ENCODE measurements around the gene DYNLT4. TPM values are rescaled to one million over a fixed set of nuclear protein-coding genes. Genes with fewer than 3 reads are reported as not detected.

DYNLT4 gene, protein sequence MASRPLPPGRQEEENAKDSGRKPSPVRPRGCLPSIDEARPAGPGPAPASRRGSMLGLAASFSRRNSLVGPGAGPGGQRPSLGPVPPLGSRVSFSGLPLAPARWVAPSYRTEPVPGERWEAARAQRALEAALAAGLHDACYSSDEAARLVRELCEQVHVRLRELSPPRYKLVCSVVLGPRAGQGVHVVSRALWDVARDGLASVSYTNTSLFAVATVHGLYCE
- total RNA-seq: under 1 TPM in 1 of 2 donors, not detected in 1; 0.50 TPM
- under 1 TPM in 1 of 2 donors, not detected in 1; 0.29 TPM for polyA plus RNA-seq

DNA sequence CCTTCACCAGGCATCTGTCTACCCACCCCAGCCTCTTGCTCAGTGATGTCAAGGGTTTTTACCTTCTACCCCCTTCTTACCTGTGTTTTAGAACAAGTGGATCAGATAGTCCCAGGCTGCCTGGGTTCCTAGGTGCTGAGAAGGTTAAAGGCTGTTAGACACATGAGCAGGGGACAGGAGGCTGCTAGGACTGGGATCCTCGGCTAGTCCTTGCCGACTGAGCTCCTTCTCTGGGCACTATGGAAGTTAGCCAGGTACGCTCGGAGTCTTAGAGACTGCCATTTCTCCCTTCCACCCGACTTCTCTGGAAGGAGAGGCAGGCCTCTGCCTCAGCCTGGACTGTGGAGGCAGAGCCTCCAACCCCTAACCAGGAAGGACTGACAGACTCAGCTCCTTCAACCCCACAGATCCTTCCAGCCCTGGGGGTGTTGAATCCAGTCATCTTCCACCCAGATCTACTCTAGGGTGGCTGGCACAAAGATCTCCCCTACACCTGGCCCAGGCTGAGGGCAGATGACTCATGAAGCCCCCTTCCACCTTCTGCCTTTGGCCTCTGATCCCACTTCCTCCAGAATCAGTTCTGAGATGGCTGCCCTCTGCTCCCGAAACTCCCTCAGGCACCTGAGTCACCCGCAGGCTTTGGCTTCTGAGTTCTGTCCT, at the start of gene DYNLT4:
Gene DYNLT4, minus strand, starts transcription at position 648 of the 660 bp plus-strand sequence. CDS start 683 bp downstream, outside the sequence.
- no peak within 1 kb of the TSS for H3K4me3 ChIP-seq (ENCODE audit: low read depth in 1 of 3, low read length in 3 of 3)
- WGBS: 54% methylated on average over 7 of the region's 7 CpGs
- H3K9me3 ChIP-seq (ENCODE audit: control insufficient read depth in 4 of 4, low read length in 3 of 4): no peaks in the 10 kb centered on the region
- DNase-seq (ENCODE audit: low spot score): peak; percentile 33
- TF ChIP-seq, protein P1, sequence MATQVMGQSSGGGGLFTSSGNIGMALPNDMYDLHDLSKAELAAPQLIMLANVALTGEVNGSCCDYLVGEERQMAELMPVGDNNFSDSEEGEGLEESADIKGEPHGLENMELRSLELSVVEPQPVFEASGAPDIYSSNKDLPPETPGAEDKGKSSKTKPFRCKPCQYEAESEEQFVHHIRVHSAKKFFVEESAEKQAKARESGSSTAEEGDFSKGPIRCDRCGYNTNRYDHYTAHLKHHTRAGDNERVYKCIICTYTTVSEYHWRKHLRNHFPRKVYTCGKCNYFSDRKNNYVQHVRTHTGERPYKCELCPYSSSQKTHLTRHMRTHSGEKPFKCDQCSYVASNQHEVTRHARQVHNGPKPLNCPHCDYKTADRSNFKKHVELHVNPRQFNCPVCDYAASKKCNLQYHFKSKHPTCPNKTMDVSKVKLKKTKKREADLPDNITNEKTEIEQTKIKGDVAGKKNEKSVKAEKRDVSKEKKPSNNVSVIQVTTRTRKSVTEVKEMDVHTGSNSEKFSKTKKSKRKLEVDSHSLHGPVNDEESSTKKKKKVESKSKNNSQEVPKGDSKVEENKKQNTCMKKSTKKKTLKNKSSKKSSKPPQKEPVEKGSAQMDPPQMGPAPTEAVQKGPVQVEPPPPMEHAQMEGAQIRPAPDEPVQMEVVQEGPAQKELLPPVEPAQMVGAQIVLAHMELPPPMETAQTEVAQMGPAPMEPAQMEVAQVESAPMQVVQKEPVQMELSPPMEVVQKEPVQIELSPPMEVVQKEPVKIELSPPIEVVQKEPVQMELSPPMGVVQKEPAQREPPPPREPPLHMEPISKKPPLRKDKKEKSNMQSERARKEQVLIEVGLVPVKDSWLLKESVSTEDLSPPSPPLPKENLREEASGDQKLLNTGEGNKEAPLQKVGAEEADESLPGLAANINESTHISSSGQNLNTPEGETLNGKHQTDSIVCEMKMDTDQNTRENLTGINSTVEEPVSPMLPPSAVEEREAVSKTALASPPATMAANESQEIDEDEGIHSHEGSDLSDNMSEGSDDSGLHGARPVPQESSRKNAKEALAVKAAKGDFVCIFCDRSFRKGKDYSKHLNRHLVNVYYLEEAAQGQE (IDR thresholded peaks at IDR 0.05): no peak
- TF ChIP-seq, protein P2, sequence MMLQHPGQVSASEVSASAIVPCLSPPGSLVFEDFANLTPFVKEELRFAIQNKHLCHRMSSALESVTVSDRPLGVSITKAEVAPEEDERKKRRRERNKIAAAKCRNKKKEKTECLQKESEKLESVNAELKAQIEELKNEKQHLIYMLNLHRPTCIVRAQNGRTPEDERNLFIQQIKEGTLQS (IDR thresholded peaks at IDR 0.05): no peak
- TF ChIP-seq HNF4G (IDR thresholded peaks at IDR 0.05) (peak; percentile 10), TAF1 (conservative IDR thresholded peaks at IDR 0.05) (peak; percentile 93), NR2F2 (IDR thresholded peaks at IDR 0.05) (peak; percentile 74), SP1 (IDR thresholded peaks at IDR 0.05) (no peak), HNF4A (conservative IDR thresholded peaks at IDR 0.05) (peak in 1 of 2 donors; percentile 63)
- peak within 1 kb of the TSS; percentile 95 to 98 for H3K27ac ChIP-seq (ENCODE audit: low read depth in 1 of 2, low read length in 2 of 2)
- peak within 1 kb of the TSS; percentile 53 to 65 for H3K9ac ChIP-seq (ENCODE audit: low read depth in 1 of 2, low read length in 2 of 2)
- peaks cover 15 to 47% (median 39%) of the 10 kb centered on the region in 4 donors for H3K4me1 ChIP-seq (ENCODE audit: control insufficient read depth in 4 of 4, insufficient read depth in 4 of 4, low read length in 3 of 4)
- H3K27me3 ChIP-seq (ENCODE audit: control insufficient read depth in 4 of 4, insufficient read depth in 4 of 4, low read length in 3 of 4): no peaks in the 10 kb centered on the region
- peaks cover 0 to 8% (median 7%) of the 10 kb centered on the region in 4 donors for H3K36me3 ChIP-seq (ENCODE audit: control insufficient read depth in 4 of 4, insufficient read depth in 3 of 4, low read depth in 1 of 4, low read length in 3 of 4)

DNA sequence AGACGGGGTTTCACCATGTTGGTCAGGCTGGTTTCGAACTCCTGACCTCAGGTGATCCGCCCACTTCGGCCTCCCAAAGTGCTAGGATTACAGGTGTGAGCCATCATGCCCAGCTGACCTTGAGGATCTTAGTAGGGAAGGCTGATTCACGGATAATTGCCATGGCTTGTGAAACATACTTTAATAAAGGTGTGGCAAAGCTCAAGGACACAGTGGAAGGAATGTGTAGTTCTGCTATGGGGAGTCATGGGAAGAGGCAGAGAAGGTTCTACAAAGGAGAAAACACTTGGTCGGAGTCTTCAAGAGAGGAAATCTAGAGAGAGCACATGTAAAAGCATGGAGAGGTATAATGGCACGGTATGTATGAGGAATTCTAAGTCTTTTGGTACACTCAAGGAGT, 48.6 kb upstream of the DYNLT4 start:
- H3K27me3 ChIP-seq (ENCODE audit: control insufficient read depth in 4 of 4, insufficient read depth in 4 of 4, low read length in 3 of 4): no peaks in the 10 kb centered on the region
- H3K4me3 ChIP-seq (ENCODE audit: low read depth in 1 of 3, low read length in 3 of 3): no peak overlapping the region
- no peak overlapping the region for H3K27ac ChIP-seq (ENCODE audit: low read depth in 1 of 2, low read length in 2 of 2)
- no peak overlapping the region for H3K9ac ChIP-seq (ENCODE audit: low read depth in 1 of 2, low read length in 2 of 2)
- 82% methylated on average over 7 of the region's 7 CpGs for WGBS
- no peak for DNase-seq (ENCODE audit: low spot score)
- TF ChIP-seq, protein P3, sequence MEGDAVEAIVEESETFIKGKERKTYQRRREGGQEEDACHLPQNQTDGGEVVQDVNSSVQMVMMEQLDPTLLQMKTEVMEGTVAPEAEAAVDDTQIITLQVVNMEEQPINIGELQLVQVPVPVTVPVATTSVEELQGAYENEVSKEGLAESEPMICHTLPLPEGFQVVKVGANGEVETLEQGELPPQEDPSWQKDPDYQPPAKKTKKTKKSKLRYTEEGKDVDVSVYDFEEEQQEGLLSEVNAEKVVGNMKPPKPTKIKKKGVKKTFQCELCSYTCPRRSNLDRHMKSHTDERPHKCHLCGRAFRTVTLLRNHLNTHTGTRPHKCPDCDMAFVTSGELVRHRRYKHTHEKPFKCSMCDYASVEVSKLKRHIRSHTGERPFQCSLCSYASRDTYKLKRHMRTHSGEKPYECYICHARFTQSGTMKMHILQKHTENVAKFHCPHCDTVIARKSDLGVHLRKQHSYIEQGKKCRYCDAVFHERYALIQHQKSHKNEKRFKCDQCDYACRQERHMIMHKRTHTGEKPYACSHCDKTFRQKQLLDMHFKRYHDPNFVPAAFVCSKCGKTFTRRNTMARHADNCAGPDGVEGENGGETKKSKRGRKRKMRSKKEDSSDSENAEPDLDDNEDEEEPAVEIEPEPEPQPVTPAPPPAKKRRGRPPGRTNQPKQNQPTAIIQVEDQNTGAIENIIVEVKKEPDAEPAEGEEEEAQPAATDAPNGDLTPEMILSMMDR (IDR thresholded peaks at IDR 0.05; ENCODE audit: low read depth, low read length, missing input control): no peak
- TF ChIP-seq, protein P4, sequence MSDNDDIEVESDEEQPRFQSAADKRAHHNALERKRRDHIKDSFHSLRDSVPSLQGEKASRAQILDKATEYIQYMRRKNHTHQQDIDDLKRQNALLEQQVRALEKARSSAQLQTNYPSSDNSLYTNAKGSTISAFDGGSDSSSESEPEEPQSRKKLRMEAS (IDR thresholded peaks at IDR 0.05): no peak
- TF ChIP-seq SP1 (IDR thresholded peaks at IDR 0.05) (no peak), FOXA1 (IDR thresholded peaks at IDR 0.05) (no peak), JUND (IDR thresholded peaks at IDR 0.05) (no peak), GABPA (IDR thresholded peaks at IDR 0.05 in 1 of 2, conservative IDR thresholded peaks at IDR 0.05 in 1 of 2) (no peak), TAF1 (conservative IDR thresholded peaks at IDR 0.05) (no peak), RXRA (IDR thresholded peaks at IDR 0.05) (no peak), YY1 (IDR thresholded peaks at IDR 0.05) (no peak), HNF4A (conservative IDR thresholded peaks at IDR 0.05) (no peak)
- TF ChIP-seq, protein P5, sequence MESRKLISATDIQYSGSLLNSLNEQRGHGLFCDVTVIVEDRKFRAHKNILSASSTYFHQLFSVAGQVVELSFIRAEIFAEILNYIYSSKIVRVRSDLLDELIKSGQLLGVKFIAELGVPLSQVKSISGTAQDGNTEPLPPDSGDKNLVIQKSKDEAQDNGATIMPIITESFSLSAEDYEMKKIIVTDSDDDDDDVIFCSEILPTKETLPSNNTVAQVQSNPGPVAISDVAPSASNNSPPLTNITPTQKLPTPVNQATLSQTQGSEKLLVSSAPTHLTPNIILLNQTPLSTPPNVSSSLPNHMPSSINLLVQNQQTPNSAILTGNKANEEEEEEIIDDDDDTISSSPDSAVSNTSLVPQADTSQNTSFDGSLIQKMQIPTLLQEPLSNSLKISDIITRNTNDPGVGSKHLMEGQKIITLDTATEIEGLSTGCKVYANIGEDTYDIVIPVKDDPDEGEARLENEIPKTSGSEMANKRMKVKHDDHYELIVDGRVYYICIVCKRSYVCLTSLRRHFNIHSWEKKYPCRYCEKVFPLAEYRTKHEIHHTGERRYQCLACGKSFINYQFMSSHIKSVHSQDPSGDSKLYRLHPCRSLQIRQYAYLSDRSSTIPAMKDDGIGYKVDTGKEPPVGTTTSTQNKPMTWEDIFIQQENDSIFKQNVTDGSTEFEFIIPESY (IDR thresholded peaks at IDR 0.05): no peak
- TF ChIP-seq, protein P2 (IDR thresholded peaks at IDR 0.05): no peak
- peaks cover 0 to 7% (median 4%) of the 10 kb centered on the region in 4 donors for H3K36me3 ChIP-seq (ENCODE audit: control insufficient read depth in 4 of 4, insufficient read depth in 3 of 4, low read depth in 1 of 4, low read length in 3 of 4)
- H3K9me3 ChIP-seq (ENCODE audit: control insufficient read depth in 4 of 4, low read length in 3 of 4): no peaks in the 10 kb centered on the region
- no peaks in the 10 kb centered on the region for H3K4me1 ChIP-seq (ENCODE audit: control insufficient read depth in 4 of 4, insufficient read depth in 4 of 4, low read length in 3 of 4)
